ENCODE results near the gene POLR1A.

The POLR1A gene

GRCh38 chr2:86019121-86019520 lies 86.6 kb downstream of the POLR1A start:
- DNase-seq, result no peak

DNA sequence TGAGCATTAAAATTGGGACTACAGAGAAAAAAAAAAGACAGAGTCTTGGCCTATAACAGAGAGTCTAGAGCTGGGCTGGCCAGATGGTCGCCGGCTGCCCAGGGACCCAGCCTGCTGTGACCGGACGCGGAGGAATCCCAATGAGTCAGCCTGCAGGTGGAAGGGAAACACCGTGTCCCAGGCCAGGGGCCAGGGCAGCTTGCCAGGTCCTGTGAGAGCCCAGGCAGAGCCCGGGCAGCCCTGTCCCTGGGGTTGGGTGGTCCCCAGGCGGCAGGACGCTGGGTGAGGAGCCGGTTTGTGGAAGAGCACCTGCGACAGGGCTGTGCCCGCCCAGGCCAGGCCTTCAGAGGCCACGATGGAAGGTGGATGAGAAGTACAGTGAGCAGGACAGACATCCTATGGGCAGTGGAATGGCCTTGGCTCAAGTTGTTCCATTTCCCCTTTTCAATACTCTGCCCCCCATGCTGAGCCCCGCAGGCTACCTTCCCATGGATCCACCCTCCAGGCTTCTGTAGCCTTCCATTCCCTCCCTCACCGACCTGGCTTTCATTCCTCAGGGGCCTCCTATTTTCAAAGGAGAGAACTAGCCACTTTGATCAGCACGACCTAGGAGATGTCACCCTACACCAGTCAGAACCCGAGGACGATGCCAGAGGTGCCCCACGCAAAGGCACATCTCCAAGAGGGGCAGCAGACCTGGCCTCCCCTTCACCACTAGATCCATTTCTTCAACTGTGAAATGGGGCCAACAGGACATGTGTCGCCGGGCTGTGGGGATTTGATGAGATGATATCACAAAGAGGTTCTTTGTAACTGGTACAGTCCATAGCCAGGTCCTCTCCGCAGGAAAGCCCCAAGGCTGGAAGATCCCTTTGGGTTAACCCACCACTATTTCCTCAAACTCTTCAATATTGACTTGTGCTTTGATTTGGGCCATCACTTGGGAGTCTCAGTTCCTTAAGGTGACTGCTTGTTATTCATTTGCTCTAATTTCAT lies 87.5 kb downstream of the POLR1A start:
- no peak for DNase-seq

DNA sequence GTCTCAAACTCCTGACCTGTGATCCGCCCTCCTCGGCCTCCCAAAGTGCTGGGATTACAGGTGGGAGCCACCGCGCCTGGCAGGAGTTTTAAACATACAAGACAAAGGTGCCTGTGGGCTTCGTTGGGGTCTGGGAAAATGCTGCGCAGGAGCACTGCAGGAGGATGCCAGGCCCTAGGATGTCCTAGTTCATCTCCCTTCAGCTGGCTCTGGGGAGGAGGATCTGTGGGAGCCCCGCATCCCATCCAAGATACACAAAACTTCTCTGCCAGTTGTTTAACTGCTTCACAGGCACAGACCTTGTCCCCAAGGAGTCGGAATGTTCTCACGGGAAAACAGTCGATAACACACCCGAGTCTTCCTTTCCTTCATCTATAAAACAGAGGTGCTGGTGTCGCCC lies 89.1 kb downstream of the POLR1A start:
- DNase-seq, result no peak

DNA sequence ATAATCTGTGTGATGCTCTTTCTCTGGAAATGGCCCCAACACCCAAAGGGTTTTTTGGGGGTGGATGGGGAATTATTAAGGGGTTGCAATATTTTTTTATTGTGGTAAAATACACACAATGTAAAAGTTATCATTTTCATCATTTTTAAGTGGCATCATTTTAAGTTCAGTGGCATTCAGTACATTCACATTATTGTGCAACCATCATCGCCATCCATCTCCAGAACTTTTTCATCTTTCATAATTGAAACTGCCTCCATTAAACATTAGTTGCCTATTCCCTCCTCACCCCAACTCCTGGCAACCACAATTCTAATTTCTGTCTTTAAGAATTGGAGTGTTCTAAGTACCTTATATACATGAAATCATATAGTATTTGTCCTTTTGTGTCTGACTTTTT lies 90.0 kb downstream of the POLR1A start:
- no peak for DNase-seq

- no peak for DNase-seq
These were observed 90.7 kb downstream of the POLR1A start for GRCh38 chr2:86015006-86015405.

- no peak for DNase-seq
These were observed 91.2 kb downstream of the POLR1A start for GRCh38 chr2:86014493-86014892.

DNA sequence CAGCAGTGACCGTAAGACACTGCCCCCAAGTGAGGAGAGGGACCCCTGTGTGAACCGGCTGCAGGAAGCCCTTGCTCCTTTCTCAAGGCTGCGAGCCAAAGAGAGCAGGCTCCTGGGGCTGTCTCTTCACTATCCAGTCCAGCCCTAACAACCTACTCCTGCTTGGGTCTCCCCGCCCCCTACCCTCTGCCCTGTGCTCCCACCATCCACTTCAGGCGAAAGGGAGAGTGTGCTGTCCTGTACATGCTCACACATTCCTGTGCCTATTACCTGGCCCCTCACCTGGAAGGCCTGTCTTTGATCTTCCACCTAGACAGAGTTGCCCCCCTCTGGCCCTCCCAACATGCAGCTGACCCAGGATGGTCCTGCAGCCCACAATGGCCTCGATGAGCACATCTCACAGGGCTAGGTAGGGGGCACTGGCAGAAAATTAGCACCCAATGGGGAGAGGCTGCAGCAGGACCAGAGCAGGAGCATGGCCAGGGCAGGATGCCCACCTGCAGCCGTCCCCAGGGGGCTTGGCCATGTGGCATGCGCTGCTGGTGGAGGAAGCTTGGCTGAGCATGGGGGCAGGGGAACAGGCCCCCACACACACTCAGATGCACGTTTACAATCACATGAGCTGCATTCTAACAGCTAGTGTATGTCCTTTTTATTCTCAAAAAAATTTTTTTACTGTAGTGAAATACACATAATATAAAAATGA lies 93.5 kb downstream of the POLR1A start:
- no peak for DNase-seq

DNA sequence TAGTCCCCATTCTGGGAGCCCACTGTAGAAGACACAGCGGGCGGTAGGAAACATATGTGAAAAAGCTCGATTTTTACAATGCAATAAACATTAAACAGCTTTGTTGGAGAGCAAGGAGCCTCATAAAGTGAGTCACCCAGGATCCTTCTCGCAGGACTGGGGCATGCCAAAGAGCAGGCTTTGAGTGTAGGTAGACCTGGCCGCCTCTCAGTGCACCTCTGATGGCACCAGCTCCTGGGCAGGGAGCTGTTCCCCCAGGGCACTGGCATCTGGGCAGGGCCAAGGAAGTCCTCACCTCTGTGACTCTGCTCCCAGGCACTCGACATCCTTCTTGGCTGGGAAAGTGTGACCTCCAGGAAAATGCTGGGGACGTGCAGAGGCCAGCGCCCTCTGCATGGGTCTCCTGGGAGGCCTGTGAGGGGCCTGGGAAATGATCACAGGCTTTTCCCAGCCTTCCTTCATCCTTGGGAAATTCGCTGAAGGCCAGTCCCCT lies 94.2 kb downstream of the POLR1A start:
- no peak for DNase-seq

GRCh38 chr2:86010083-86010482 lies 95.6 kb downstream of the POLR1A start:
- DNase-seq, result no peak

DNA sequence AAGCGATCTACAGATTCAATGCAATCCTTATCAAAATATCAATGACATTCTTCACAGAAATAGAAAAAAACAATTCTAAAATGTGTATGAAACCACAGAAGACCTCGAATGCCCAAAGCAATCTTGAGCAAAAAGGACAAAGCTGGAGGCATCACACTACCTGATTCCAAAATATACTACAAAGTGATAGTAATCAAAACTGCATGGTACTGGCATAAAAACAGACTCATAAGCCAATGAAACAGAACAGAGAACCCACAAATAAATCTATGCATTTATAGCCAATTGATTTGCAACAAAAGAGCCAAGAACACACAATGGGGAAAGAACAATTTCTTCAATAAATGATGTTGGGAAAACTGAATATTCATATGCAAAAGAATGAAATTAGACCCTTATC lies 99.2 kb downstream of the POLR1A start:
- no peak for DNase-seq

DNA sequence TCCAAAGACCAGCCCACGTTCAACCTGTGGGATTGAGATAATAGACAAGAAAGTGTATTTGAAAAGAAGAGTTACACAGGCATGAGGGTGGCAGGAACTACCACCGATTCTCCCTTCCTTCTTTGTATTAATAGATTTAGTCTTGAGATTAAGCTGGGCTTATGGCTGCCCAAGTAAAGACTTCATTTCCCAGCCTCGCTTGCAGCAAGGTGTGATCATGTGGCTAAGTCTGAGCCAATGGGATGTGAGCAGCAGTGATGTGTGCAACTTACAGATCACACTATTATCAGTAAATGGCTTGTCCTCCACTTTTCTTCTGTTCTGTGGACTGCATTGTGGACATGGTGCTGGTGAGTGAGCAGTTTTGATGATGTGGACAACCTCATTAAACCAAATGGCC lies 101.7 kb downstream of the POLR1A start:
- no peak for DNase-seq

DNA sequence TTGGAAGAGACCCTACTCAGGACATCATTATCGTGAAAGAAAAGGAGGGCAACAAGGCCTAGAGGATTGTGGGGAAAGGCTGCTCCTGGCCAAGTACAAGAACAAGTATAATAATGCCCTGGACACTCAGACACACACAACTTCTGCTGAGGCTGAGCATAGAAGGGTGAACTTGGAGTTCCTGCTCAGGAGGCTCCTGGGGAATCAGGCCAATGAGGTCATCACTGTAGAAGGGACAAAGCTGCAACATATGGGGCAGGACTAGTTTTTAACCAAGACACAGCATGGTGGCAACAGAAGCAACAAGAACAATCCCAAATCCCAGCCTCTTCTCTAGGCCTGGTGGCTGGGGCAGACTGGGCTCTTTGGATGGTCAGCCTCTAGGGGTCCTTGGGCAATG lies 102.6 kb downstream of the POLR1A start:
- no peak for DNase-seq

DNA sequence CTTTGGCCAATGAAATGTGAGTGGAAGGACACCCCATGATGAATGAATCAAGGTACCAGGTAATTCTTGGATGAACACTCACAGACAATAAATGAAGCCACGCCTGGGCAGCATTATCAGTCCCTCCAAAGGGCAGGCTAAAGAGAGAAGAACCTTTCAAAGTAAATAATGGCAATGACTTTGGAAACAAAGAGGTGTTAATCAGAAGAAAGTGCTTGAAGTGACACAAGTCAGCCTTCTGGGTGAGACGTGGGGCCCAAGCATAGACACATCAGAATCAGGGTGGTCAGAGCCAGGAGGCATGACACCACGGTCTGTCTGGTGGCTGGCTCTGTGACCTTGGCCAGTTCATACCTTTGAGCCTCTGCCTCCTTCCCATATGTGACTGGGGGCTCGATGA lies 103.3 kb downstream of the POLR1A start:
- no peak for DNase-seq

GRCh38 chr2:86001326-86001725 lies 104.4 kb downstream of the POLR1A start:
- DNase-seq, result no peak

- DNase-seq, result no peak
These were observed 104.8 kb downstream of the POLR1A start for GRCh38 chr2:86000938-86001312.

DNA sequence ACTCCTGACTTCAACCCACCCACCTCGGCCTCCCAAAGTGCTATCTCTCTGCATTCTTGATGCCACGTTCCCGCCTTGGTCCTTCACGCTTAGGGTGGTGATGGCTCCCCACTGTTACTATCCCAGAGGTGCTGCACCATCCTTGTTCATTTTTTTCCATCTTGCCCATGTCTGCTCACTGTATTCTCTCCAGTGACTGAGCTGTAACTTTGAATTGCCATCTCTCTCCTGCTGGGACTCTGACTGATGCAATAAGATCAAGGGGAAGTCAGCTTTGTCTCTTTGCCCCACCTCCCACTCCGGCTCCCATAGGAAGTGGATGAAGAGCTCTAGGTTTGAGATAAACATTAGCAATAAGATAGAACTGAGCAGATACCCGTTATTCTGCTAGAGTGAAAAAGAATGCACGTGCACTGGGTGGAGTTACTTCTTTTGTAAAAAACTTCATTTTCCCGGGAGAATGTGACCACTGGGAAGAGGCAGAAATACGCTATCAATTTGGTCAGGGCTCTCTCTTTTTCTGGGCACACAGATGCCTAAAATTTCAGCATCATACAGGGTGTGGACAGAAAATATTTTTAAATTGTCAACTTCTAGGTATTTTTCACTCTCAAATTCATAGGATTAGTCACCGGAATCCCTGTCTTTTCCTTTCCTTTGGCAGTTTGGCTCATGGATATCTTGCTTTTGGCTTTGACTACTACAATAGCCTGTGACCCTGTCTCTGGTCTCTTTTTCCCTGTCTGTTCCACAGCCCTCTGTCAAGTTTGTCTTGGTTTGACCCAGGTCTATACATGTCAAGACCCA lies 105.4 kb downstream of the POLR1A start:
- DNase-seq, result no peak

DNA sequence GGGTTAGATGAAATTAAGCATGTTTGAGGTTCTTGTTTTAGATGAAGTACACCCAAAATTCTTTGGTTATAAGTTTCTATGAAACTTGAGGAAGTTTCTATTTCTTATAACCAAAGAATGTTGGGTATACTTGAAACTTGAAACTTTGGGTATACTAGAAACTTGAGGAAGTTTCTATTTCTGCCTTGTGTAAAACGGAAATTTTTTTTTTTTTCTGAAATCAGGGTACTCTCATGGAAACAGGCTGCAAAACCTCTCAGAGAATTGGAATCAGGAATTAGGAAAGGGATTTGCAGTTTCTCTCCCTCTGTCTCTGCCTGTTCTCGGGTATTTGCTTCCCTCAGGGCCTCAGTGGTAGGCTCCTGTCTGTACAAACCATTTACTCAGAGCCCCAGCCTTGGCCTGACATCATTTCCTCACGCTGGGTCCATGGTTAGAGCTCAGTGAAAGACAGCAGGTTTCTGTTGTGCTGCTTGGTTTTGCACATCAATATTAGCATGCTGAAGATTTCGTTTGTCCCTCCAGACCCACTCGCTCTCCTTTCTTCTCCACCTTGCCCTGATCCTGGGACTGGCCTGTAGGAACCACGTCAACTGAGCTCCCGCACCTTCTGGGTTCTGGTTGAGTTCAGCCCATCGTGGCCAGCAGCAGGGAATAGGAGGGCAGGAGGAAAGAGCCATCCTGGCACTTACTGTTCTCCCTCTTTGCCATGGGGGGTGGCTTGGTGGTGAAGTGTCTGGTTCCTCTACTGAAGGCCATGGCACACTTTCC lies 106.4 kb downstream of the POLR1A start:
- peak; percentile 51 for DNase-seq

DNA sequence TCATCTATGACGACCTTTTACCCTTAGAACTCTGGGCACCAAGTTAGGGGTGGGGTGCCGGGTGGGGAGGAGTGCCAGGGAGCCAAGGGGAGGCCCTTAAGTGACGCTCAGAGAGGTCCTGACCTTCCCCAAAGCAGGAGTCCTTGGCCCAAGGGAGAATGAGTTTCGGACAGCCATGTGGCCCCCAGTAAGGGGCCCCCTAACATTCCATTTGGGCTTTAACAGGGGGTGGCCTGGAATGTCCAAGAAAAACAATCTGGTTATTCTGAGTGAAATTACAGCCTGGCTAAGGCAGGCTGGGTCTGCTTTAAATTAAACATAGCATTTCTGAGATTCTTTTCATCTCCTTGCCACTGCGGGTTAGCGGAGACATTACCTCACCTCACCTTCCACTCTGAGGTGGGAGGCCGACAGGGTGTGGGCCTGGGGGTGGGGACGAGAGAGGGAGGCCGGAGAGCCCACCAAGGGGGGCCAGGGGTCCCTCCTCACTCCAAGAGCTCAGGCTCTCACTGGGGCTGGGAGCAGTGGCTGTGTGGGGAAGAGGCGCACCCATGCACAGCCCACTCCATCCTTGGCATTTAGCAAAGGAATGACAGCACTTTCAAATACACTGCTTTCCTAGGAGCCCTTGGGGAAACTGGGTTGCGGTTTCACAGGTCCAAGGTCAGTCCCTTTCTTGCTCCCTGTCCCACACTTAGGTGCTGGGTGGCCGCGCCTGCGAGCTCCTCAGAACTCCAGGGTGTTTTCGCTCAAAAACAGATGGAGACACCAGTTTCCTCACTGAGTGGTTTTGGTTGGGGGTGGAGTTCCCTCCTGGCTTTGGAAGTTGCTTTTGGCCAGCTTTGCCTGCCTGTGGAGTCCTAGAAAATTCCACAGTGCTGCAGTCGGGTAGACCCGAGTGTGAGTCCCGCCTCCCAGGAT lies 107.4 kb downstream of the POLR1A start:
- no peak for DNase-seq

DNA sequence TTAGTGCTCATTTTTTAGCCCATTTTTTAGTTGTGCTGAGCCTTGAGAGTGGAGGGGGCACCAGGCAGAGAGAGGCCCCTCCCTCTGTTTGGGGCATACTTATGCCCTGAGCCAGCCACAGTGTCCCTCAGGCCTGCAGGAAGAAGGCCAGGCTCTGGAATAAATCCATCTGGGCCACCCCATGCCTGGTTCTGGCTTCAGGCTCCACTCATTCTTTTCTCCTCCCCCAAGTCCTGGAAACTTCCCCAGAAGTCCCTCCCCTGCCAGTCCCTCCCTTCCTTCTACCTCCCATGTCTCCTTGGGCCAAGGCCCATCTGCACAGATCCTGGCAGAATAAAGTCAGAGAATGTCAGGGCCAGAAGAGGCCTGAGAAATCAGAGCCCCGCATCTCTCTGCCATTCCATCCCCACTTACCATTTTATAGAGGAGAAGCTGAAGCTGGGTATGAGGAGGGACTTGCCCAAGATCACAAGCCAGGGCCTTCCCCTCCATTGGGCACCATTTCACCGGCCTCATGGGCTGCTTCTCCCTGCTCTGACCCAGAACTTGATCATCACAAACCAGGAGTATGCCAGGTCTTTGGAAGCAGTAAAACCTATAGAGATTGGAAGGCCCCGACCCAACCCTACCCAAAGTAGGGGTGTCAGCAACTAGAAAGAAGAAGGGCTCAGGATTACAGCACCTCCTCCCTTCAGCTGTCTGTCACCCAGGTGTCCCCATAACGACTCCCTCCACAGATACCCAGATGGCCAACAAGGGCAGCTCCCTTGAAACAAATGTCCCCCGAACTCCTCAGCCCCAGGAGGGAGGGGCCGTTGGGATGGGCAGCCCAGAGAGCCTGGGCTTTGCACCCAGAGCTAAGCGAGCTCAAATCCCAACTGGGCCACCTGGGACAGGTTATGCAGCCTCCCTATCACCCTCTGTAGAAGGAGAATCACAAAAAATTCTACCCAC lies 108.4 kb downstream of the POLR1A start:
- no peak for DNase-seq

DNA sequence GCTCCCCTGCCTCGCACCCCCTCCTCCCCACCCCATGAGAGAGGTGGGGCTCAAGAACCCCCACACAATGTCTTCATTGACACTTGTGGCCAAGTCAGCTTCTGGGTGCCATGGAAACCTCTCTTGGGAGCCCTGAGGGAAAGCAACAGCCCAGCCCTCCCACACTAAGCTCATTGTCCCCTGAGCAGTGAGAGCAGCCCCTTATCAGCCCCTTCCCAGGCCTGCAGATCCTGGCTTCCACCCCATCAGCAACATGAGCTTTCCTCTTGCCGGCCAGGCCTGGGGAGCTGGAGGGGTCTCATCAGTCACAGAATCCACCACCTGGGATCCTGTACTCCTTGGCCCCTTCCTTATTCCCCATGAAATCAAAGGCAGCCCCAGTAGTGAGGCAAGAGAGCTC lies 109.1 kb downstream of the POLR1A start:
- no peak for DNase-seq
